Tibial nerve (tissue), 4 donors: ENCODE data around the gene CD58.

Experiments
- CTCF ChIP-seq, 5 experiments: fragments of 200-600 bp in 3 of 5; fragments of 450-650 bp in 2 of 5; sonication (generic) in 3 of 5; IDR thresholded peaks; one replicate each; pipeline ENCODE4 v1.5.1; 2016 to 2019; ENCODE audit warnings: antibody characterized with exemption in 5 of 5, mild to moderate bottlenecking in 3 of 5, moderate library complexity in 2 of 5
- EP300 ChIP-seq, 2 donors: sonication (generic); formaldehyde crosslinking; IDR thresholded peaks; one replicate each; pipeline ENCODE4 v1.6.1; 2017; ENCODE audit warnings: antibody characterized with exemption in 2 of 2, mild to moderate bottlenecking in 1 of 2
- POLR2A ChIP-seq, 2 donors: fragments of 450-650 bp; IDR thresholded peaks; one replicate each; pipeline ENCODE4 v1.6.1; 2017; ENCODE audit warnings: antibody characterized with exemption in 2 of 2, mild to moderate bottlenecking in 2 of 2, moderate library complexity in 2 of 2

GRCh38 chr1:116470671-116471070 is 100.2 kb downstream of the CD58 start:
- no peak for TF ChIP-seq CTCF (IDR thresholded peaks at IDR 0.05)
- no peak for TF ChIP-seq POLR2A (IDR thresholded peaks at IDR 0.05)
- TF ChIP-seq EP300 (IDR thresholded peaks at IDR 0.05): no peak
